ENCODE data around the gene OLFML1. TPM values are rescaled to one million over a fixed set of nuclear protein-coding genes. Genes with fewer than 3 reads are reported as not detected.

The OLFML1 gene
- total RNA-seq, 4 donors from 2014 or later, result 1.2 to 5.3 (median 2.2) TPM

DNA sequence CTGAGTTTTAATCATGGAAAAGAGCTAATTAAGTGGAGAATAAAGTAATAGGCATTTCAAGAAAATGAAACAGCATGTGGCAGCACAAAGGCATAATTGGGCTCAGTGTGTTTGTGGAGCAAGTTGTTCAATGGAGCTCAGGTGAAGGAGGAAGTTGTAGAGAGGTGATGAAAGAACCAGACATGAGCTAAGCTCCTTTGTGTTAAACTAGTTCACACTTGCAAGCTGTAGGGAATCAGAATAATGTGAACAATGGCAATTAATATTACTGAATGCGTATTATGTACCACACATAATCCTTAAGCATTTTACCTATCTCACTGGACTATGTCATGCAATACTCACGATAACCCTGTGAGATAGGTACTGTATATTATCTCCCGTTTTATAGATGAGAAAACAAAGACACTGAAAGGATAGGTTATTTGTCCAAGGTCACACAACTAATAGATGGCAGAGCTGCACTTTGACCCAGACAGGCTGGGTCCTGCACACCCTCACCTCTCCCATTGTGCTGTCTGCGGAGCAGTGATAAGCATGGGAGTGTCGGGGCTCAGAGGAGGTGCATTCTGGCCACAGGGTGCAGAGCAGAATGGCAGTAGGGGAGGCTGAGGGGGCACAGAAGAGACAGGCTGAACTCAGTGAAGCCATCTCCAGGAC lies 8.9 kb downstream of the OLFML1 start:
- Histone ChIP-seq H3K4me3 (no peak overlapping the region), H3K27ac (no peak overlapping the region), H3K9me3 (no peaks in the 10 kb centered on the region), H3K4me1 (peaks cover 28% of the 10 kb centered on the region), H3K27me3 (no peaks in the 10 kb centered on the region), H3K36me3 (no peaks in the 10 kb centered on the region)
- no peak for DNase-seq (ENCODE audit: low spot score in 2 of 2)
- TF ChIP-seq CTCF (IDR thresholded peaks at IDR 0.05), result no peak
- no peak for TF ChIP-seq EP300 (IDR thresholded peaks at IDR 0.05)
- no peak for TF ChIP-seq POLR2AphosphoS5 (IDR thresholded peaks at IDR 0.05)
- no peak for TF ChIP-seq POLR2A (IDR thresholded peaks at IDR 0.05)
- WGBS, result 88% methylated on average over 5 of the region's 5 CpGs

- no peaks in the 10 kb centered on the region for H3K9me3 ChIP-seq
- 73% methylated on average over 4 of the region's 4 CpGs for WGBS
- H3K36me3 ChIP-seq, result no peaks in the 10 kb centered on the region
- DNase-seq (ENCODE audit: low spot score in 2 of 2), result no peak
- TF ChIP-seq POLR2AphosphoS5 (IDR thresholded peaks at IDR 0.05) (no peak), CTCF (IDR thresholded peaks at IDR 0.05) (no peak), EP300 (IDR thresholded peaks at IDR 0.05) (no peak), POLR2A (IDR thresholded peaks at IDR 0.05) (no peak)
- H3K27ac ChIP-seq, result no peak overlapping the region
- no peak overlapping the region for H3K4me3 ChIP-seq
- no peaks in the 10 kb centered on the region for H3K27me3 ChIP-seq
- peaks cover 25% of the 10 kb centered on the region for H3K4me1 ChIP-seq
These were observed 10.7 kb downstream of the OLFML1 start for GRCh38 chr11:7495882-7496551.

DNA sequence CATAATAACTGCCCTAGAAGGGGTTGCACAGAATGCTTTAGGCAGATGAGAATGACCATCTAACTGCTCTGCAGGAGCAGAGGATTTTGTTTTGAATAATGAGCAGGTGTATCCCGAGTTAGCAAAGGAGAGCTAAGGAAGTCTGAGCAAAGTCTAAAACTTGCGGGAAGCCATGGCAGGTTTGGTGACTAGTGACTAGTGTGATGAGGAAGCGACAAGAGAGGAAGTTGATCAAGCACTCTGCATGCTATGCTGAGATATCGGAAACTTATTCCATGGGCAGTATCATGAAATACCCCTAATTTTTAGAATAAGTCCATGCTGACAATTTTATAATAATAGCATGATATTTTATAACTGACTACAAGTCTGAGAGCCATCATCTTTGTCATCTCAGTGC lies 12.9 kb downstream of the OLFML1 start:
- TF ChIP-seq EP300 (IDR thresholded peaks at IDR 0.05) (no peak), POLR2A (IDR thresholded peaks at IDR 0.05) (no peak), POLR2AphosphoS5 (IDR thresholded peaks at IDR 0.05) (no peak), CTCF (IDR thresholded peaks at IDR 0.05) (no peak)
- 82% methylated on average over 4 of the region's 4 CpGs for WGBS

GRCh38 chr11:7499081-7499480 lies 13.8 kb downstream of the OLFML1 start:
- TF ChIP-seq EP300 (IDR thresholded peaks at IDR 0.05) (no peak), POLR2A (IDR thresholded peaks at IDR 0.05) (no peak), POLR2AphosphoS5 (IDR thresholded peaks at IDR 0.05) (no peak), CTCF (IDR thresholded peaks at IDR 0.05) (no peak)
- H3K4me3 ChIP-seq, result no peak overlapping the region
- peaks cover 13% of the 10 kb centered on the region for H3K4me1 ChIP-seq
- no peaks in the 10 kb centered on the region for H3K36me3 ChIP-seq
- no peak overlapping the region for H3K27ac ChIP-seq
- H3K9me3 ChIP-seq, result no peaks in the 10 kb centered on the region
- no peak for DNase-seq (ENCODE audit: low spot score in 2 of 2)
- 58% methylated on average over 1 of the region's 1 CpG for WGBS
- no peaks in the 10 kb centered on the region for H3K27me3 ChIP-seq

More for the DNA sequence above, 12.9 kb downstream of the OLFML1 start:
- Histone ChIP-seq H3K4me1 (peaks cover 22% of the 10 kb centered on the region), H3K27ac (no peak overlapping the region), H3K9me3 (no peaks in the 10 kb centered on the region), H3K36me3 (no peaks in the 10 kb centered on the region), H3K27me3 (no peaks in the 10 kb centered on the region), H3K4me3 (no peak overlapping the region)
- no peak for DNase-seq (ENCODE audit: low spot score in 2 of 2)

- H3K4me1 ChIP-seq, result peaks cover 6% of the 10 kb centered on the region
- WGBS, result 85% methylated on average over 3 of the region's 3 CpGs
- H3K4me3 ChIP-seq, result no peak overlapping the region
- no peak overlapping the region for H3K27ac ChIP-seq
- TF ChIP-seq POLR2A (IDR thresholded peaks at IDR 0.05), result no peak
- TF ChIP-seq POLR2AphosphoS5 (IDR thresholded peaks at IDR 0.05), result no peak
- TF ChIP-seq CTCF (IDR thresholded peaks at IDR 0.05), result no peak
- TF ChIP-seq EP300 (IDR thresholded peaks at IDR 0.05), result no peak
- no peaks in the 10 kb centered on the region for H3K27me3 ChIP-seq
- H3K36me3 ChIP-seq, result peaks cover 3% of the 10 kb centered on the region
- no peak for DNase-seq (ENCODE audit: low spot score in 2 of 2)
- no peaks in the 10 kb centered on the region for H3K9me3 ChIP-seq
These were observed 14.9 kb downstream of the OLFML1 start for GRCh38 chr11:7500251-7500650.

Measured in suprapubic skin (tissue), 4 donors.